HEK293T (cell line): ENCODE measurements around the gene VPS35L.

Experiments used
- ARNT ChIP-seq: fragments of 450-650 bp; IDR thresholded peaks from 2 replicates; pipeline ENCODE4 v1.6.1; 2017; ENCODE audit warnings: mild to moderate bottlenecking
- ELF4 ChIP-seq: fragments of 450-650 bp; IDR thresholded peaks from 2 replicates; pipeline ENCODE4 v1.6.1; 2017; ENCODE audit warnings: antibody characterized with exemption
- FOXA1 ChIP-seq: fragments of 450-650 bp; IDR thresholded peaks from 2 replicates; pipeline ENCODE4 v1.6.1; 2016; ENCODE audit warnings: mild to moderate bottlenecking
- SUZ12 ChIP-seq: fragments of 450-650 bp; IDR thresholded peaks from 2 replicates; pipeline ENCODE4 v1.6.1; 2016; ENCODE audit warnings: mild to moderate bottlenecking
- TARDBP ChIP-seq: fragments of 450-650 bp; IDR thresholded peaks from 2 replicates; pipeline ENCODE4 v1.6.1; 2016

DNA sequence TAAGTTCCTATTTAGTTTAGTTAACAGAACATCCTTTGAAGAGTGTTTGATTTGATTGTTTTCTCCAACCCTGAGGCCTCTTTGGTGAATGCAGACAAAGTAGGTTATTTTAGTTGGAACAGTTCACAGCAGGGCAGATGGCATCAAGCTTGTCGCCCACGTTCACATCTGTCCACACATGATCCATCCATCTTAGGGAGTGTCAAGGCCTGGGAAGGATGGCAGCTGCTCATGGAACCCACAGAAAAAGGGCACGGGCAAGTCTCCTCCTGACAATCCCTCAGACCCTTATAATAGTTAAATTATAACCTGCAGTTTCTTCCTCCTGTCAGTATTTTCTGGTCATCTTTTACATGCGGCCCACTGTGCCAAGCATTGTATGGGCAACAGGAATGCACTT lies 102.3 kb downstream of the VPS35L start:
- no peak for TF ChIP-seq SUZ12
- TF ChIP-seq ELF4 = no peak
- no peak for TF ChIP-seq TARDBP
- TF ChIP-seq ARNT = no peak
- no peak for TF ChIP-seq FOXA1
